MCF 10A (cell line): ENCODE measurements around the gene UNC5CL. TPM values are rescaled to one million over a fixed set of nuclear protein-coding genes. Genes with fewer than 3 reads are reported as not detected.

Experiments used
- BruUV-seq: library from RNA; stranded (reverse); fragments of 400-500 nt; replicated peaks from 2 replicates; lab custom pipeline; 2021; lab: Mats Ljungman, UMichigan
- CTCF ChIA-PET: fragments of 300-600 bp; sonication (Branson Sonifier 250); formaldehyde crosslinking; extraction: SDS; loops from one replicate; lab custom pipeline; 2021; ENCODE audit warnings: antibody characterized with exemption, inconsistent platforms; lab: Yijun Ruan, JAX
- POLR2A ChIA-PET: fragments of 300-600, 350-650 bp; sonication (Branson Sonifier 250); formaldehyde crosslinking; extraction: SDS; loops from one replicate; lab custom pipeline; 2020; ENCODE audit warnings: antibody characterized with exemption, inconsistent platforms; lab: Yijun Ruan, JAX
- DNase-seq: peaks from one replicate; pipeline ENCODE4 v3.0.0-alpha.2; 2018; ENCODE audit not compliant: unreplicated experiment
- H3K27ac Mint-ChIP-seq: one replicate; pipeline ENCODE4 v1.8.0; 2022; ENCODE audit warnings: mild to moderate bottlenecking, low read depth, mixed read lengths; ENCODE audit not compliant: unreplicated experiment
- H3K27me3 Mint-ChIP-seq: one replicate; pipeline ENCODE4 v1.8.0; 2022; ENCODE audit warnings: mixed read lengths; ENCODE audit not compliant: insufficient read depth, unreplicated experiment
- H3K36me3 Mint-ChIP-seq: one replicate; pipeline ENCODE4 v1.8.0; 2022; ENCODE audit warnings: mild to moderate bottlenecking, moderate library complexity, mixed read lengths; ENCODE audit not compliant: insufficient read depth, unreplicated experiment
- H3K4me1 Mint-ChIP-seq: one replicate; pipeline ENCODE4 v1.8.0; 2022; ENCODE audit warnings: mixed read lengths; ENCODE audit not compliant: insufficient read depth, unreplicated experiment
- H3K4me3 Mint-ChIP-seq: one replicate; pipeline ENCODE4 v1.8.0; 2022; ENCODE audit warnings: mild to moderate bottlenecking, moderate library complexity, mixed read lengths; ENCODE audit not compliant: unreplicated experiment
- H3K9me3 Mint-ChIP-seq: one replicate; pipeline ENCODE4 v1.8.0; 2022; ENCODE audit warnings: mixed read lengths; ENCODE audit not compliant: unreplicated experiment
- intact Hi-C: fragments of 100-400 bp; cut with micrococcal nuclease; formaldehyde crosslinking; loops from 2 replicates; pipeline ENCODE4 v1.14.1; 2022
- total RNA-seq: library from RNA; stranded (reverse); gene quantifications from 2 replicates; pipeline ENCODE4 v1.2.3, GENCODE V29; 2022
- TF ChIP-seq, protein P1 (sequence below): fragments of 200-600 bp; IDR thresholded peaks from one replicate; pipeline ENCODE4 v1.8.0; 2022; ENCODE audit warnings: antibody characterized with exemption, mild to moderate bottlenecking; ENCODE audit not compliant: unreplicated experiment

UNC5CL gene
- total RNA-seq, 1 experiment from 2014 or later: 0.19 TPM

DNA sequence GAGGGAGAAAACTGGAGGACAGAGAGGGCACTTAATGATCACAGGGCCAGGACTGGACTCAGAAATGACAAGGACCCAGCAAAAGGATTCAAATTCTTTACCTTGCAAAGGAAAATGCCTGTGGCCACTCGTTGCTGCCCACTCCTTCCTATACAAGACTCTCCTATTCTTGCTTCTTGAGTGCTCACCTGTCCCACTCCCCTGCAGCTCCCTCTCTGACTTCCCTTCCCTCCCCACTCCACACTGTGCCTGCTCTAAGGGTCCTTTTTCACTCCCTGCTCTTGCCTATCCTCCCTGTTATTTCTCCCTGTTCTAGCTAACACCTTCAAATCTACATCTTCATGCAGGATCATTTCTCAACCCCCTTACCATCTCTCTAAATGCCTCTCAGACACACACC lies 56.1 kb downstream of the UNC5CL start:
- DNase-seq: no peak
- no peak overlapping the region for H3K4me3 Mint-ChIP-seq
- intact Hi-C loops: no loop called here
- H3K36me3 Mint-ChIP-seq: no peaks in the 10 kb centered on the region
- ChIA-PET POLR2A (interaction anchor here (0.8 kb wide), 1 partner anchor 10 kb away, joined by 3 read pairs; no protein-coding TSS in a partner anchor), CTCF (interaction anchor here (0.7 to 1.0 kb wide), 4 partner anchors 71 to 1636 kb away, joined by 3 to 4 read pairs (median 4); no protein-coding TSS in a partner anchor)
- BruUV-seq: no TSS peak
- H3K4me1 Mint-ChIP-seq: peaks cover 5% of the 10 kb centered on the region
- TF ChIP-seq, protein P1, sequence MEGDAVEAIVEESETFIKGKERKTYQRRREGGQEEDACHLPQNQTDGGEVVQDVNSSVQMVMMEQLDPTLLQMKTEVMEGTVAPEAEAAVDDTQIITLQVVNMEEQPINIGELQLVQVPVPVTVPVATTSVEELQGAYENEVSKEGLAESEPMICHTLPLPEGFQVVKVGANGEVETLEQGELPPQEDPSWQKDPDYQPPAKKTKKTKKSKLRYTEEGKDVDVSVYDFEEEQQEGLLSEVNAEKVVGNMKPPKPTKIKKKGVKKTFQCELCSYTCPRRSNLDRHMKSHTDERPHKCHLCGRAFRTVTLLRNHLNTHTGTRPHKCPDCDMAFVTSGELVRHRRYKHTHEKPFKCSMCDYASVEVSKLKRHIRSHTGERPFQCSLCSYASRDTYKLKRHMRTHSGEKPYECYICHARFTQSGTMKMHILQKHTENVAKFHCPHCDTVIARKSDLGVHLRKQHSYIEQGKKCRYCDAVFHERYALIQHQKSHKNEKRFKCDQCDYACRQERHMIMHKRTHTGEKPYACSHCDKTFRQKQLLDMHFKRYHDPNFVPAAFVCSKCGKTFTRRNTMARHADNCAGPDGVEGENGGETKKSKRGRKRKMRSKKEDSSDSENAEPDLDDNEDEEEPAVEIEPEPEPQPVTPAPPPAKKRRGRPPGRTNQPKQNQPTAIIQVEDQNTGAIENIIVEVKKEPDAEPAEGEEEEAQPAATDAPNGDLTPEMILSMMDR: no peak
- H3K9me3 Mint-ChIP-seq: no peaks in the 10 kb centered on the region
- H3K27ac Mint-ChIP-seq: no peak overlapping the region
- H3K27me3 Mint-ChIP-seq: peaks cover 36% of the 10 kb centered on the region

DNA sequence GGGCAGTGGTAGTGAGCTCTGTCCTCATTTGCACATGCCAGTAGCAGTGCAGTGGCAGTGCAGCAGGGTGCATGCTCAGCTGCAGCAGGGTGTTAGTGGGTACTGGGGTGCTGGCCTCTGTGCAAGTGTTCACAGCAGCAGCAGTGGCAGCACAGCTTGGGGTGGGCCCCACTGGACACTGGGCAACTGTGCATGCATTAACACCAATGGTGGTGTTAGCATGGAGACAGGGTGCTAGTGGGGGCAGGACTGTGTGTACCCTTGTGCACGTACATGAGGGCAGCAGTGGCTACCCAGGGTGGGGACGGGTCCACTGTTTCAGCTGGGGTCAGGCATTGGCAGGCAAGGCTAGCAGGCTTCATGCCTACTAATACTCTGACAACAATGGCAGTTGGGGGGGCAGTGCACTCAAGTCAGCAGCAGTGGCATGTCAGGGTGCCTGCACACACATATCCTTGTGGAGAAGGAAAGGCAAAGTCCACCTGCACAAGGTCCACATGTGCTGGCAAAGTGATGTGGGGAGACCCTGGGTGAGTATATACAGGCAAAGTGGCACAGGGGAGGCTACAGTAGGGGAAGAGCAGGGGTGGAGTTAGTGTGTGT lies 60.2 kb downstream of the UNC5CL start:
- no peak overlapping the region for H3K27ac Mint-ChIP-seq
- no peak for DNase-seq
- peaks cover 73% of the 10 kb centered on the region for H3K27me3 Mint-ChIP-seq
- intact Hi-C loops: no loop called here
- no peak overlapping the region for H3K4me3 Mint-ChIP-seq
- ChIA-PET POLR2A (no interaction called here), CTCF (no interaction called here)
- no peaks in the 10 kb centered on the region for H3K4me1 Mint-ChIP-seq
- H3K36me3 Mint-ChIP-seq: no peaks in the 10 kb centered on the region
- no peaks in the 10 kb centered on the region for H3K9me3 Mint-ChIP-seq
- TF ChIP-seq, protein P1: no peak
- BruUV-seq: no TSS peak

DNA sequence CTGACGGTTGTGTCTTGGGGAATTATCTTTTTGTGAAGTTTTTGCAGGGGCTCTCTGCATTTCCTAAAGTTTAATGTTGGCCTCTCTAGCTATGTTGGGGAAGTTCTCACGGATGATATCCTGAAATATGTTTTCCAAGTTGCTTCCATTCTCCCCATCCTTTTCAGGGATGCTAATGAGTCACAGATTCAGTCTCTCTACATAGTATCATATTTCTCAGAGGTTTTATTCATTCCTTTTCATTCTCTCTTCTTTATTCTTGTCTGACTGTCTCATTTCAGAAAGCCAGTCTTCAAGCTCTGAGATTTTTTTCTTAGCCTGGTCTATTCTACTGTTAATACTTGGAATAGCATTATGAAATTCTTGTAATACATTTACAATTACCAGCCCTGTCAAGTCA lies 61.3 kb downstream of the UNC5CL start:
- H3K27ac Mint-ChIP-seq: no peak overlapping the region
- TF ChIP-seq, protein P1: no peak
- POLR2A ChIA-PET: no interaction called here
- H3K9me3 Mint-ChIP-seq: no peaks in the 10 kb centered on the region
- H3K4me1 Mint-ChIP-seq: no peaks in the 10 kb centered on the region
- peaks cover 72% of the 10 kb centered on the region for H3K27me3 Mint-ChIP-seq
- no peak for DNase-seq
- BruUV-seq: no TSS peak
- intact Hi-C loops: no loop called here
- no peaks in the 10 kb centered on the region for H3K36me3 Mint-ChIP-seq
- CTCF ChIA-PET: no interaction called here
- no peak overlapping the region for H3K4me3 Mint-ChIP-seq

DNA sequence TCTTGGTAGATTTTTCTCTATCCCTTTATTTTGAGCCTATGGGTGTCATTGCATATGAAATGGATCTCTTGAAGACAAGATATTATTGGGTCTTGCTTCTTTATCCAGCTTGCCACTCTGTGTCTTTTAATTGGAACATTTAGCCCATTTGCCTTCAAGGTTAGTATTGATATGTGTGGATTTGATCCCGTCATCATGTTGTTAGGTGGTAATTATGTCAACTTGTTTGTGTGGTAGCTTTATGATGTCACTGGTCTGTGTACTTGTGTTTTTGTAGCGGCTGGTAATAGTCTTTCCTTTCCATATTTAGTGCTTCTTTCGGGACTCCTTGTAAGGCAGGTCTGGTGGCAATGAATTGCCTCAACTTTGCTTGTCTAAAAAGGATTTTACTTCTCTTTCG lies 61.9 kb downstream of the UNC5CL start:
- ChIA-PET CTCF (no interaction called here), POLR2A (no interaction called here)
- Mint-ChIP-seq H3K4me3 (no peak overlapping the region), H3K9me3 (no peaks in the 10 kb centered on the region), H3K4me1 (no peaks in the 10 kb centered on the region), H3K36me3 (no peaks in the 10 kb centered on the region), H3K27me3 (peaks cover 66% of the 10 kb centered on the region), H3K27ac (no peak overlapping the region)
- TF ChIP-seq, protein P1: no peak
- no TSS peak for BruUV-seq
- DNase-seq: no peak
- intact Hi-C loops: no loop called here

Other genes starting within 250 kb of the UNC5CL start
- gene TSPO2, start 3.2 kb upstream of the UNC5CL start, total RNA-seq: not detected in 2 replicates
- gene APOBEC2, start 14.0 kb upstream of the UNC5CL start, total RNA-seq: not detected in 2 replicates
- 28.0 and 35.2 TPM in 2 replicates for gene OARD1, start 33.1 kb upstream of the UNC5CL start, total RNA-seq
- 41.5 and 42.1 TPM in 2 replicates for gene NFYA, start 33.8 kb upstream of the UNC5CL start, total RNA-seq
- not detected in 2 replicates for gene TREML1, start 115.1 kb upstream of the UNC5CL start, total RNA-seq
- gene TREM2, start 123.9 kb upstream of the UNC5CL start, total RNA-seq: 0.42 and 0.63 TPM in 2 replicates
- gene TREML2, start 161.9 kb upstream of the UNC5CL start, total RNA-seq: not detected in 2 replicates
- not detected in 2 replicates for gene TREML4, start 189.1 kb upstream of the UNC5CL start, total RNA-seq
- 9.9 and 15.8 TPM in 2 replicates for gene TREM1, start 247.5 kb upstream of the UNC5CL start, total RNA-seq